Measurements from ENCODE around the gene TMEM38A. TPM values are rescaled to one million over a fixed set of nuclear protein-coding genes. Genes with fewer than 3 reads are reported as not detected.

Gene TMEM38A
- total RNA-seq, 1 donor from 2014 or later, result 2.2 TPM

DNA sequence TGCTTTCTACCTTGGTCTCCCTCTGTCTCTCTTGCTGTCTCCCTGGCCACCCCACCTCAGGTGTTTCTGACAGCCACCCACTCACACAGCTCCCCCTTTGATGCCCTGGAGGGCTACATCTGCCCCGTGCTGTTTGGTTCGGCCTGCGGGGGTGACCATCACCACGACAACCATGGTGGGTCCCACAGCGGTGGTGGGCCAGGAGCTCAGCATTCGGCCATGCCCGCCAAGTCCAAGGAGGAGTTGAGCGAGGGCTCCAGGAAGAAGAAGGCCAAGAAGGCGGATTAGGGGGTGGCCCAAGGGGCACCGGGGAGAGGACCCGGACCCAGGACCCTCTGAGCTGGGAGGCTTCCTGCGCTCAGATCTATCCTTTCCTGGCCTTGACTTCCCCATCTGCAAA lies 27.1 kb downstream of the TMEM38A start:
- H3K36me3 ChIP-seq (ENCODE audit: insufficient read depth, low read length), result no peaks in the 10 kb centered on the region
- H3K9me3 ChIP-seq (ENCODE audit: insufficient read depth, low read depth, low read length), result no peaks in the 10 kb centered on the region
- DNase-seq (ENCODE audit: low read depth), result no peak
- no peaks in the 10 kb centered on the region for H3K27me3 ChIP-seq (ENCODE audit: insufficient read depth, low read length)
- no peaks in the 10 kb centered on the region for H4K20me1 ChIP-seq (ENCODE audit: insufficient read depth, low read length)
- peaks cover 2% of the 10 kb centered on the region for H3K9me3 Mint-ChIP-seq (ENCODE audit: unreplicated experiment)
- H3K79me2 ChIP-seq (ENCODE audit: insufficient read depth, low read length), result no peaks in the 10 kb centered on the region
- H3K9ac ChIP-seq (ENCODE audit: low read length), result no peak overlapping the region
- no peak for FAIRE-seq
- no peaks in the 10 kb centered on the region for H3K36me3 Mint-ChIP-seq (ENCODE audit: low read depth, unreplicated experiment)
- no peak overlapping the region for H3K27ac ChIP-seq (ENCODE audit: low read depth, low read length)
- no peaks in the 10 kb centered on the region for H3K27me3 Mint-ChIP-seq (ENCODE audit: low read depth, unreplicated experiment)
- no peak overlapping the region for H3K4me3 ChIP-seq (ENCODE audit: insufficient read depth, low read depth, low read length)
- no peak overlapping the region for H3K4me2 ChIP-seq (ENCODE audit: low read length)
- H3K4me1 Mint-ChIP-seq (ENCODE audit: low read depth, unreplicated experiment), result peaks cover 6% of the 10 kb centered on the region
- no peak overlapping the region for H3K27ac Mint-ChIP-seq (ENCODE audit: unreplicated experiment)
- no peak overlapping the region for H3K4me3 Mint-ChIP-seq (ENCODE audit: unreplicated experiment)
- peaks cover 5% of the 10 kb centered on the region for H3K4me1 ChIP-seq (ENCODE audit: insufficient read depth, low read length)
- TF ChIP-seq, protein P1, sequence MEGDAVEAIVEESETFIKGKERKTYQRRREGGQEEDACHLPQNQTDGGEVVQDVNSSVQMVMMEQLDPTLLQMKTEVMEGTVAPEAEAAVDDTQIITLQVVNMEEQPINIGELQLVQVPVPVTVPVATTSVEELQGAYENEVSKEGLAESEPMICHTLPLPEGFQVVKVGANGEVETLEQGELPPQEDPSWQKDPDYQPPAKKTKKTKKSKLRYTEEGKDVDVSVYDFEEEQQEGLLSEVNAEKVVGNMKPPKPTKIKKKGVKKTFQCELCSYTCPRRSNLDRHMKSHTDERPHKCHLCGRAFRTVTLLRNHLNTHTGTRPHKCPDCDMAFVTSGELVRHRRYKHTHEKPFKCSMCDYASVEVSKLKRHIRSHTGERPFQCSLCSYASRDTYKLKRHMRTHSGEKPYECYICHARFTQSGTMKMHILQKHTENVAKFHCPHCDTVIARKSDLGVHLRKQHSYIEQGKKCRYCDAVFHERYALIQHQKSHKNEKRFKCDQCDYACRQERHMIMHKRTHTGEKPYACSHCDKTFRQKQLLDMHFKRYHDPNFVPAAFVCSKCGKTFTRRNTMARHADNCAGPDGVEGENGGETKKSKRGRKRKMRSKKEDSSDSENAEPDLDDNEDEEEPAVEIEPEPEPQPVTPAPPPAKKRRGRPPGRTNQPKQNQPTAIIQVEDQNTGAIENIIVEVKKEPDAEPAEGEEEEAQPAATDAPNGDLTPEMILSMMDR (IDR thresholded peaks at IDR 0.05; ENCODE audit: insufficient read depth, low read depth, low read length), result no peak
- TF ChIP-seq EZH2 (IDR thresholded peaks at IDR 0.05; ENCODE audit: insufficient read depth, low read length), result no peak
- no peak overlapping the region for H2AFZ ChIP-seq (ENCODE audit: low read depth, low read length)

DNA sequence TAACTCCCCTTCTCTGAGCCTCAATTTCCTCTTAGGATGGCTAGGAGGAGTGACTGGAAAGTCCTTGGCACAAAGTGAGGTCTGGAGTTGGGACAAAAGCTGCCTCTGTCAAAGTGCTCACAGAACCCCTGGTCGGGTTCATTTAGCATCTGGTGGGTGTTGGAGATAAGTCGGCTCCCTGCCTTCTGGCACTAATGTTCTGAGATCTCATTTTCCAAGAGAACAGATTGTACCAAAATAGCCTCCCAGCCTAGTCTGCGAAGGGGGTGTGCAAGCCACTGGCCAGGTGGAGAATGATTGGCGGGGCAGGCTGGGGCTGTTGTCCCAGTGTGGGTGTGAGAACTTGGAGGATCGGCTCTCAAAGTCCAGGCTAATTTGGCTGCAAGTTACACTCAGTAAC lies 38.0 kb downstream of the TMEM38A start:
- Histone ChIP-seq H4K20me1 (ENCODE audit: insufficient read depth, low read length) (no peaks in the 10 kb centered on the region), H3K4me2 (ENCODE audit: low read length) (no peak overlapping the region)

GRCh38 chr19:16702123-16702522 lies 41.2 kb downstream of the TMEM38A start:
- Mint-ChIP-seq H3K4me3 (ENCODE audit: unreplicated experiment) (no peak overlapping the region), H3K4me1 (ENCODE audit: low read depth, unreplicated experiment) (peaks cover 3% of the 10 kb centered on the region), H3K9me3 (ENCODE audit: unreplicated experiment) (no peaks in the 10 kb centered on the region), H3K36me3 (ENCODE audit: low read depth, unreplicated experiment) (no peaks in the 10 kb centered on the region), H3K27me3 (ENCODE audit: low read depth, unreplicated experiment) (peaks cover 5% of the 10 kb centered on the region), H3K27ac (ENCODE audit: unreplicated experiment) (no peak overlapping the region)
- no peaks in the 10 kb centered on the region for H3K79me2 ChIP-seq (ENCODE audit: insufficient read depth, low read length)
- H3K27me3 ChIP-seq (ENCODE audit: insufficient read depth, low read length), result peaks cover 2% of the 10 kb centered on the region
- FAIRE-seq (no peak), DNase-seq (ENCODE audit: low read depth) (peak; percentile 35)
- no peak overlapping the region for H3K9ac ChIP-seq (ENCODE audit: low read length)
- H3K4me3 ChIP-seq (ENCODE audit: insufficient read depth, low read depth, low read length), result no peak overlapping the region
- no peak overlapping the region for H2AFZ ChIP-seq (ENCODE audit: low read depth, low read length)
- H3K4me2 ChIP-seq (ENCODE audit: low read length), result no peak overlapping the region
- no peaks in the 10 kb centered on the region for H3K4me1 ChIP-seq (ENCODE audit: insufficient read depth, low read length)
- H4K20me1 ChIP-seq (ENCODE audit: insufficient read depth, low read length), result no peaks in the 10 kb centered on the region
- TF ChIP-seq EZH2 (IDR thresholded peaks at IDR 0.05; ENCODE audit: insufficient read depth, low read length), result no peak
- TF ChIP-seq, protein P1 (IDR thresholded peaks at IDR 0.05; ENCODE audit: insufficient read depth, low read depth, low read length), result no peak
- no peaks in the 10 kb centered on the region for H3K9me3 ChIP-seq (ENCODE audit: insufficient read depth, low read depth, low read length)
- no peak overlapping the region for H3K27ac ChIP-seq (ENCODE audit: low read depth, low read length)
- no peaks in the 10 kb centered on the region for H3K36me3 ChIP-seq (ENCODE audit: insufficient read depth, low read length)

More for the DNA sequence above, 38.0 kb downstream of the TMEM38A start:
- Mint-ChIP-seq H3K36me3 (ENCODE audit: low read depth, unreplicated experiment) (no peaks in the 10 kb centered on the region), H3K27me3 (ENCODE audit: low read depth, unreplicated experiment) (peaks cover 4% of the 10 kb centered on the region), H3K4me1 (ENCODE audit: low read depth, unreplicated experiment) (peaks cover 3% of the 10 kb centered on the region), H3K27ac (ENCODE audit: unreplicated experiment) (no peak overlapping the region), H3K4me3 (ENCODE audit: unreplicated experiment) (no peak overlapping the region), H3K9me3 (ENCODE audit: unreplicated experiment) (no peaks in the 10 kb centered on the region)
- Histone ChIP-seq H3K4me3 (ENCODE audit: insufficient read depth, low read depth, low read length) (no peak overlapping the region), H2AFZ (ENCODE audit: low read depth, low read length) (no peak overlapping the region), H3K4me1 (ENCODE audit: insufficient read depth, low read length) (no peaks in the 10 kb centered on the region), H3K9ac (ENCODE audit: low read length) (no peak overlapping the region), H3K9me3 (ENCODE audit: insufficient read depth, low read depth, low read length) (no peaks in the 10 kb centered on the region), H3K79me2 (ENCODE audit: insufficient read depth, low read length) (no peaks in the 10 kb centered on the region), H3K36me3 (ENCODE audit: insufficient read depth, low read length) (no peaks in the 10 kb centered on the region), H3K27me3 (ENCODE audit: insufficient read depth, low read length) (no peaks in the 10 kb centered on the region), H3K27ac (ENCODE audit: low read depth, low read length) (no peak overlapping the region)
- DNase-seq (ENCODE audit: low read depth), result no peak
- FAIRE-seq, result no peak
- TF ChIP-seq, protein P1 (IDR thresholded peaks at IDR 0.05; ENCODE audit: insufficient read depth, low read depth, low read length), result no peak
- TF ChIP-seq EZH2 (IDR thresholded peaks at IDR 0.05; ENCODE audit: insufficient read depth, low read length), result no peak
